C4-2B (cell line): ENCODE measurements around the gene KCNIP1.

Experiments
- H3K27ac ChIP-seq: fragments of 450-650 bp; 2 replicates; pipeline ENCODE4 v1.5.1; 2017
- ZFX ChIP-seq: fragments of 450-650 bp; IDR thresholded peaks from 2 replicates; pipeline ENCODE4 v1.6.1; 2017
- TF ChIP-seq, protein P1 (sequence below): fragments of 450-650 bp; conservative IDR thresholded peaks from 2 replicates; pipeline ENCODE4 v1.5.1; 2017; ENCODE audit warnings: mild to moderate bottlenecking

The KCNIP1 gene

DNA sequence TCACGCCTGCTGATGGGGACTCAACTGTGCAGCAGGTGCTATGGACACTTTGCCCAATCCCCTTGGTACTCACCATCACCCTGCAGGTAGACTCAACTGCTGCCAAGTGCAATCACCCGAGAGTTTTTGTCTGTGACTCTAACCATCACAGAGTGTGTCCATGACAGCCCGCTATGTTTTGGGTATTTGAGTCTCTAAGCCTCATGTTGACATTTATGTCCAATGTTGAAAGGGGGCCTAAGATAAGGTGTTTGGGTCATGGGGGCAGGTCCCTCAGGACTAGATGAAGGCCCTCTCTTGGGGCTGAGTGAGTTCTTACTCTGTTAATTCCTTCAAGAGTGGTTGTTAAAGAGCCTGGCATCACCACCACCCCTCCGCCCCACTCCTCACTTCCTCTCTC, 235.6 kb downstream of the KCNIP1 start:
- no peak overlapping the region for H3K27ac ChIP-seq
- TF ChIP-seq, protein P1, sequence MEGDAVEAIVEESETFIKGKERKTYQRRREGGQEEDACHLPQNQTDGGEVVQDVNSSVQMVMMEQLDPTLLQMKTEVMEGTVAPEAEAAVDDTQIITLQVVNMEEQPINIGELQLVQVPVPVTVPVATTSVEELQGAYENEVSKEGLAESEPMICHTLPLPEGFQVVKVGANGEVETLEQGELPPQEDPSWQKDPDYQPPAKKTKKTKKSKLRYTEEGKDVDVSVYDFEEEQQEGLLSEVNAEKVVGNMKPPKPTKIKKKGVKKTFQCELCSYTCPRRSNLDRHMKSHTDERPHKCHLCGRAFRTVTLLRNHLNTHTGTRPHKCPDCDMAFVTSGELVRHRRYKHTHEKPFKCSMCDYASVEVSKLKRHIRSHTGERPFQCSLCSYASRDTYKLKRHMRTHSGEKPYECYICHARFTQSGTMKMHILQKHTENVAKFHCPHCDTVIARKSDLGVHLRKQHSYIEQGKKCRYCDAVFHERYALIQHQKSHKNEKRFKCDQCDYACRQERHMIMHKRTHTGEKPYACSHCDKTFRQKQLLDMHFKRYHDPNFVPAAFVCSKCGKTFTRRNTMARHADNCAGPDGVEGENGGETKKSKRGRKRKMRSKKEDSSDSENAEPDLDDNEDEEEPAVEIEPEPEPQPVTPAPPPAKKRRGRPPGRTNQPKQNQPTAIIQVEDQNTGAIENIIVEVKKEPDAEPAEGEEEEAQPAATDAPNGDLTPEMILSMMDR: no peak
- no peak for TF ChIP-seq ZFX

DNA sequence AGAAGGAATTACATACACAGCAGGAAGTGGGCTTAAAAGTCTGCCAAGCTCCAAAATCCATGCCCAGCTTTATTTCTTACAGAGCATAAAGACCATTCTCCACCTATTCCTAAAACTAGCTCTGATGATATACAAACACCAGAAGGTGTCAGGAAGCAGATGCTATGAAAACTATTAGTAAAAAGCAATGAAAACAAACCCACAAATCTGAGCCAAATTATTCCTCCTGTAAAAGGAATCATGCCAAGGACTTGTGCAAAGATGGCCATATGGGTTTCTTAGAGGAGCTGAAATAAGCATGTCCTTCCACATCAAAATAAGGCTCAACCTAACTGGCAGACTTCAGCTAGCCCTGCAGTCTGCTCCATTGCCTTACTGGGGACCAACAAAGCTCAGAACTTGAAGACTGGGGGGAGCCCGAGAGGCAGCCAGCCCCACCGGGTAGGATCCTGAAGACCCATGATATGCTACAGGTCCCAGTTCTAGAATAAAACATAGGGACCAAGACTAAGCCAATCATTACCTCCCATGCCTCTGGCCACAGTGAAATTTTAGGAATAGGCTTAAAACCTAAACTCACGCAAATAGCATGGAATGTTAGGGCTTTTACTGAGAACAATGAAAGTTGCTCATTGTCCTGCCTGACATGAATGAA, 236.9 kb downstream of the KCNIP1 start:
- H3K27ac ChIP-seq: no peak overlapping the region
- TF ChIP-seq ZFX: no peak
- TF ChIP-seq, protein P1: no peak

DNA sequence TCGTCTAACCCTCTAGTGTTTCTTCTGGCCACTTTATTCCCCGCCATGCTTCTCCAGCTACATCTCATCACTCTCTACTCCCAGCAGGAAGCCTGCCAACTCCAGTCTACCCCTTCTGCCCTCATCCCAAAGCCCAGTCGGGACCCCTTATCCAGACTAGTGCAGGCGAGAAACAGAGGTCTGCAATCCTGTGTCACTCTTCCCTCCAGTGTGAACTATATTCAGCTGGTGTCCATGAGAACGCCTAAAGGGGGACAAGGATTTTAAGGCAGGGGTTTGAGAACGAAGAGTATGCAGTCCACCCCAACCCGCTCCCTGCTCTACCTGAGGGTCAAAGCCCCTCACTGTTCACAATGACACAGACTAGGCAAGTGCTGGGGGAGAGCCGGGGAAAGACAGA, 238.0 kb downstream of the KCNIP1 start:
- TF ChIP-seq ZFX: no peak
- TF ChIP-seq, protein P1: no peak

DNA sequence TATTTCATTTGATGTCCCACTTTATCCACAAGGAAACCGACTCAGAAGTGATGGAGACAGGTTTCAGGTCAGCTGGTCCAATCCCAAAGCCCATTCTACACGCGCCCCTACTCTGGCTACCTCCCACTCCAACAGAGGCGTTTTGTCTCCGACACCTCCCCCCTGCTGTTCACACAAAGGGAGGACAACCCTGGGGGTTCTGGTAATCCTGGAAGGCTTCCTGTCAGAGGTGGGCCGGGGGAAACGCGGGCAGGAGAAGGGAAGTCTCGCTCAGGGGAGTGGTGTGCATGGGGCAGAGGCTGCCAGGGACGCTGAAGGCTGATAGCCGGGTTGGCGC, 240.0 kb downstream of the KCNIP1 start:
- no peak overlapping the region for H3K27ac ChIP-seq

More for the DNA sequence above, 238.0 kb downstream of the KCNIP1 start:
- H3K27ac ChIP-seq: no peak overlapping the region

DNA sequence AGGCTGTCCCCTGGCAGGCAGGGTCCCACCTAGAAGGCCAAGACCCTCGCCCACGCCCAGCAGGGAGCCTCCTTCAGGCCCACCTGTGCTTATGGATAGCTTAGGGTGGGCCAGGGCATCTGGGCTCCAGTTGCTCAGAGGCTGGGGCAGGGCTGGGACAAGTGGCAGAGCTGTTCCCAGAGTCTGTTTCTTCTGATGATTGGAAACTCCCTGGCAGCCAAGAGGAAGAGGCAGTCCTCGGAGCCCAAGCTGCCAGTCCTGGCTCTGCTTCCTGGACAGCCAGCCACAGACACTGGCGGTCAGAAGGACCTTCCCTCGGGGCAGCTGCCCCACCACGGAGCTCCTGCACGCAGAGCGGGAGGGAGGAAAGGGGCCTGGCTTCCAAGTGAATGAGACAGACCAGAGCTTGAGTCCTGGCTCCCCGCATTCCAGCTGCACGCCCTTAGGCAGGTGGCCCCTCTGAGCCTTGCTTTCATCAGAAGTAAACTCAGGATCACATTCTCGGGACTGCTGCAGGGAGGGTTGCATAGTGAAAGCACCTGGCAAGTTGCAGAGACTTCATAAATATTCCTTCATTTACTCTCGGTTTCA, 241.8 kb downstream of the KCNIP1 start:
- TF ChIP-seq ZFX: no peak
- TF ChIP-seq, protein P1: no peak
- no peak overlapping the region for H3K27ac ChIP-seq

More for the DNA sequence above, 240.0 kb downstream of the KCNIP1 start:
- no peak for TF ChIP-seq ZFX
- TF ChIP-seq, protein P1: no peak

DNA sequence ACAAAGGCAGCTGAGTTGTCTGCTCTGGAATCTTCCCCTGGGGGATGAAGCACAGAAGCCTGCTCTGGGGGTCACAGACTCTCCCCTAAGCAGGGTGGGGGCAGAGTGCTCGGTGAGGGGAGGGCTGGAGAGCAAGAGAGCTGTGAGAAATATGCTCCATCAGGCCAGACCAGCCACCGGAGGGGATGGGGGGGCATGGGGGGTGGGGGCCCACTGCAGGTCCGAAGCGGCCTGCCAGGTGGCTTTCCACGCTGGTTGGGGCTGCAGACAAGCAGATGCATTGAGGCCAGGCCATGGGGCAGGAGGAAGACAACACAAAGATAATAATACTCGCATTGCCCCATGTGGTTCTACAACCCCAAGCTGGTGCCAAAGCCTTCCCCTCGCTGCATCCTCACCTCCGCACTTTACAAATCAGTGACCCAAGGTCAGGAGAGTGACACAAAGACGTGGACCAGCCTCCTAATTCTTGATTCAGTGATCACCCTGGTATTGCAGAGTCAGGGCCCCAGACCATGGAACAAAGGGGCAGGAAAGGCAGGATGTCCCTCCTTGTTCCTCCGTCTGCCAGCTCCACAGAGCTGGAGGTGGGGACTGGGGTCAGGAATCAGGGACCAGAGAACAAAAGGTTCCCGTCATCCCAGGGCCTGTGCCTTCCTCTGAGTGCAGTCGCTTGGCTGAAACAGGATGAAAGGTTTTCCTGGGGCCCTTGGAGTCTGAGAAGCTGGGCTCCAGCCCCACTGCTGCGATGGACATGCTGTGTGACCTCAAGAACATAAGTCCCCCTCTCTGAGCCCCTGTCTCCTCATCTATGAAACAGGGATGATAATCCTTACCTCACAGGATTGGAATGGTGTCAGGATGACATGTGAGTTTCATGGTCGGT, 242.5 kb downstream of the KCNIP1 start:
- no peak overlapping the region for H3K27ac ChIP-seq
- TF ChIP-seq, protein P1: no peak
- no peak for TF ChIP-seq ZFX

DNA sequence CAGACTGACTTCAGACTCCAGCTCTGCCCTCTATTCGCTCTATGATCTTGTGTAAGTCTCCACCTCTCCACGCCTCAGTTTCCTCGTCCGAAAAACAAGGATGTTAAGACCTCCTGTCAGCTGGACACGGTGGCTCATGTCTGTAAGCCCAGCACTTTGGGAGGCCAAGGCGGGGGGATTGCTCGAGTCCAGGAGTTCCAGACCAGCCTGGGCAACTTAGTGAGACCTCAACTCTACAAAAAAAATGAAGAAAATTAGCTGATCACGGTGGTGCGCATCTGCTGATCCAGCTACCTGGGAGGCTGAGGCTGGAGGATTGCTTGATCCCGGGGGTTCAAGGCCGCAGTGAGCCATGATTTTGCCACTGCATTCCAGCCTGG, 243.1 kb downstream of the KCNIP1 start:
- H3K27ac ChIP-seq: no peak overlapping the region
- TF ChIP-seq, protein P1: no peak
- TF ChIP-seq ZFX: no peak
